Loucy (cell line): Measurements from ENCODE around the gene MAD1L1.

Experiments
- H2AFZ ChIP-seq: fragments of 200-600 bp; sonication (generic); 2 replicates; pipeline ENCODE4 v1.6.0; 2016; ENCODE audit warnings: antibody characterized with exemption, mild to moderate bottlenecking, low read length, moderate library complexity
- H3F3A ChIP-seq: fragments of 200-600 bp; 2 replicates; pipeline ENCODE4 v1.6.0; 2016; ENCODE audit warnings: antibody characterized with exemption, low read depth, mild to moderate bottlenecking
- H3K27me3 ChIP-seq: fragments of 200-600 bp; sonication (generic); 2 replicates; pipeline ENCODE4 v1.6.1; 2014; ENCODE audit warnings: low read length, mild to moderate bottlenecking; ENCODE audit not compliant: insufficient read depth, poor library complexity, severe bottlenecking
- H3K36me3 ChIP-seq: fragments of 200-600 bp; sonication (generic); 2 replicates; pipeline ENCODE4 v1.6.1; 2016; ENCODE audit warnings: low read length; ENCODE audit not compliant: insufficient read depth
- H3K4me1 ChIP-seq: fragments of 200-600 bp; sonication (generic); 2 replicates; pipeline ENCODE4 v1.5.1; 2014; ENCODE audit warnings: low read length, mild to moderate bottlenecking; ENCODE audit not compliant: insufficient read depth, poor library complexity, severe bottlenecking
- H3K4me2 ChIP-seq: fragments of 200-600 bp; sonication (generic); 2 replicates; pipeline ENCODE4 v1.6.0; 2014; ENCODE audit warnings: antibody characterized with exemption, low read length, low read depth, mild to moderate bottlenecking; ENCODE audit not compliant: poor library complexity, severe bottlenecking
- H3K4me3 ChIP-seq: fragments of 200-600 bp; sonication (generic); 2 replicates; pipeline ENCODE4 v1.5.1; 2014; ENCODE audit warnings: low read length, mild to moderate bottlenecking, mixed read lengths; ENCODE audit not compliant: poor library complexity, severe bottlenecking
- H3K79me2 ChIP-seq: fragments of 200-600 bp; sonication (generic); 2 replicates; pipeline ENCODE4 v1.6.1; 2014; ENCODE audit warnings: low read length; ENCODE audit not compliant: insufficient read depth
- H3K9ac ChIP-seq: fragments of 200-600 bp; sonication (generic); 2 replicates; pipeline ENCODE4 v1.6.0; 2014; ENCODE audit warnings: mild to moderate bottlenecking, low read depth, low read length, moderate library complexity; ENCODE audit not compliant: poor library complexity, severe bottlenecking
- H3K9me2 ChIP-seq: fragments of 200-600 bp; sonication (generic); replicated peaks from 2 replicates; pipeline ENCODE4 v1.6.1; 2016; ENCODE audit warnings: low read depth, low read length, mixed read lengths
- H3K9me3 ChIP-seq: fragments of 200-600 bp; sonication (generic); 2 replicates; pipeline ENCODE4 v1.6.1; 2014; ENCODE audit warnings: mild to moderate bottlenecking, antibody characterized with exemption, low read length, low read depth; ENCODE audit not compliant: insufficient read depth
- H4K20me1 ChIP-seq: fragments of 200-600 bp; sonication (generic); 2 replicates; pipeline ENCODE4 v1.6.0; 2014; ENCODE audit warnings: antibody characterized with exemption, low read length, mild to moderate bottlenecking; ENCODE audit not compliant: insufficient read depth, poor library complexity, severe bottlenecking
- CTCF ChIP-seq: fragments of 200-600 bp; sonication (generic); conservative IDR thresholded peaks from 2 replicates; pipeline ENCODE4 v1.5.1; 2014; ENCODE audit warnings: mild to moderate bottlenecking, antibody characterized with exemption, low read length
- EZH2phosphoT487 ChIP-seq: fragments of 200-600 bp; IDR thresholded peaks from 2 replicates; pipeline ENCODE4 v1.6.1; 2018; ENCODE audit warnings: antibody characterized with exemption, mild to moderate bottlenecking, moderate library complexity, borderline replicate concordance

Gene MAD1L1

GRCh38 chr7:1993776-1994740 is 238.7 kb downstream of the MAD1L1 start:
- no peak overlapping the region for H3K4me3 ChIP-seq
- H3K27me3 ChIP-seq = no peaks in the 10 kb centered on the region
- H3K9me3 ChIP-seq = no peaks in the 10 kb centered on the region
- no peak overlapping the region for H2AFZ ChIP-seq
- H4K20me1 ChIP-seq = peaks cover 1% of the 10 kb centered on the region
- H3K9ac ChIP-seq = no peak overlapping the region
- H3K4me2 ChIP-seq = no peak overlapping the region
- H3K36me3 ChIP-seq = no peaks in the 10 kb centered on the region; the same call in 1 of the 2 replicates
- H3F3A ChIP-seq = no peaks in the 10 kb centered on the region
- H3K9me2 ChIP-seq = no peaks in the 10 kb centered on the region
- TF ChIP-seq CTCF (no peak), EZH2phosphoT487 (no peak)
- no peaks in the 10 kb centered on the region for H3K4me1 ChIP-seq
- H3K79me2 ChIP-seq = no peaks in the 10 kb centered on the region

DNA sequence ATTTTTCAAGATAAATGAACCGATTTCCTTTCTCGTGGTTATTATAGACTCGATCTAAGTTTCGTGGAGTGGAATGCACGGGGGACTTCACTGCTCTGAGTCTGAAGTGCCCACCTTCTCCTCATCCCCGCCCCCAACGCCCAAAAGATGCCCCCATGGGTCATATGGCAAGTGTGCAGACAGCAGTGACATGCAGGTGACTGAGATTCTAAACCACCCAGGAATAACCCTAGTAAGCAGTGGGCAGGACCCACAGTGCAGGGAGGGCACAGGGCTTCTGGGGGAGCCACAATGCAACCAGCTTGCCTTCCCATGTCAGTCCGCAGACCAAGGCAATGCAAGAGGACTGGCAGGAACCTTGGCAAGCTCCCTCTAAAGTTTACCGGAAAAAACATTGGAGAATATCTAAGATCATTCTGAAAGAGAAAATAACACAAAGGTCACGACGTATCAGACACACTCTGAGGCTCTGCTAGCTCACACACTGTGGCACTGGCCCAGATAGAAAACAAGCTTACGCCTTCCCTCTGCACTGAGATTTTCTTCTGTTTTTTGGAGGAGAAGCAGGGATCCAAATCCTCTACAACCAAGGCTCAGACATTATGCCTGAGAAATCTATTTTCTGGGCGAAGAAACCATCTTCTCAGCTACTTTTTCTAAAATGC is 239.6 kb downstream of the MAD1L1 start:
- H3K9me3 ChIP-seq = no peaks in the 10 kb centered on the region
- H4K20me1 ChIP-seq = peaks cover 3% of the 10 kb centered on the region
- H2AFZ ChIP-seq = no peak overlapping the region
- no peaks in the 10 kb centered on the region; the same call in 1 of the 2 replicates for H3K36me3 ChIP-seq
- no peaks in the 10 kb centered on the region for H3K27me3 ChIP-seq
- H3K79me2 ChIP-seq = no peaks in the 10 kb centered on the region
- H3K9ac ChIP-seq = no peak overlapping the region
- no peak overlapping the region for H3K4me3 ChIP-seq
- H3K4me1 ChIP-seq = no peaks in the 10 kb centered on the region
- TF ChIP-seq EZH2phosphoT487 (no peak), CTCF (no peak)
- no peak overlapping the region for H3K4me2 ChIP-seq
- H3F3A ChIP-seq = no peaks in the 10 kb centered on the region
- H3K9me2 ChIP-seq = no peaks in the 10 kb centered on the region

GRCh38 chr7:1992554-1992953 is 240.2 kb downstream of the MAD1L1 start:
- H3K9ac ChIP-seq = no peak overlapping the region

More at GRCh38 chr7:1992554-1992953, 240.2 kb downstream of the MAD1L1 start:
- Histone ChIP-seq H3K36me3 (no peaks in the 10 kb centered on the region; the same call in 1 of the 2 replicates), H3K4me2 (no peak overlapping the region), H4K20me1 (peaks cover 3% of the 10 kb centered on the region), H3K9me2 (no peaks in the 10 kb centered on the region), H3K4me1 (no peaks in the 10 kb centered on the region), H3K79me2 (no peaks in the 10 kb centered on the region), H3K4me3 (no peak overlapping the region), H3F3A (no peaks in the 10 kb centered on the region), H3K27me3 (no peaks in the 10 kb centered on the region), H2AFZ (no peak overlapping the region), H3K9me3 (no peaks in the 10 kb centered on the region)
- no peak for TF ChIP-seq CTCF
- no peak for TF ChIP-seq EZH2phosphoT487
